GM21576 (cell line): ENCODE results near the gene SCAPER.
"Not testable (repeated sequence)": the region's sequence is repeated elsewhere in the genome, so short reads cannot be mapped to it uniquely, and the experiment has no call there.

Experiments used
- ATAC-seq: cut with Tn5 transposase; IDR thresholded peaks from one replicate; pipeline ENCODE4 v1.9.1; 2021; ENCODE audit warnings: mild to moderate bottlenecking, moderate library complexity; ENCODE audit not compliant: unreplicated experiment

SCAPER gene

DNA sequence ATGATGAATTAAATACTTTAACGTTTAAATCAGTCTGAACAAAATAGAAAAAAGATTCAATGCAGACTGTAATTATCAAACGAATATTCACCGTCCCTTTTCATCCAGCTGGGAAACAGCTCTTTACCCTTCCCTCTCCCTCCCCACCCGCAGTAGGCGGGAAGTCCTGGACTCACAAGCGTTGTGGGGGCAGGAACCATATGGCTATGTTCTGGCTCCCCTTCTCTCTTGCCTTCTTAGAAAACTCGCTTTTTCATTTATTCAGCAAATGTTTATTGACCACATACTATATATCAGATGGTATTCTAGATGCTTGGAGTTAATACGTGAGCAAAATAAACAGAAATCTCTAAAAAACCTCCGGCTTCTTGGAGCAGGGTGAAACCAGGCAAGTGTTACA is 715 bp upstream of the SCAPER start:
- ATAC-seq = no peak

DNA sequence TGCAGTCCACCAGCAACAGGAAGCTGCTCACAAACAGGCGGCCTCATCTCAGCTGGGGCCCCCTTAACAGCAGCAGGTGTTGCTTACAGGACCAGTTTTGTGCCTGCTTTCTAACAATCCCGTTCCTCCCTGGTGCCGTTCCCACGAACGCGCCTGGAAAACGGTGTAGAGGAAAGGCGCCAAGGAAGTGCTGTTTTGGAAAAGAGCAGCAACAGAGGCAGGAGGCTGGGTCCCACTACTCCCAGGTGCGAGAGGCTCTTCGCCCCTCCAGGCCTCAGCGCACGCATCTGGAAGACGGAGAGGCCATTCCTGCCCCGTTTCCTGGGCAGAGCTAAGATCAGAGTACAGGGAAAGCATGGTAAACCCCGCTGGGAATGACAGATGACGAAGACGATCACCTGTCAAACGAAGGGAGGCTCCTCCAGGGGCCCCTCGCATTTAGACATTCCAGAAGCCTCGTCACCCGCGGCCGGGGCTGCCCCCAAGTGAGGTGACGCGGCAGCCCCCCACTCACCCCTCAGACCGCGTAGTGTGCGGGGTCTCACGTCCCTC is 603 bp downstream of the SCAPER start:
- ATAC-seq = peak; percentile 17

DNA sequence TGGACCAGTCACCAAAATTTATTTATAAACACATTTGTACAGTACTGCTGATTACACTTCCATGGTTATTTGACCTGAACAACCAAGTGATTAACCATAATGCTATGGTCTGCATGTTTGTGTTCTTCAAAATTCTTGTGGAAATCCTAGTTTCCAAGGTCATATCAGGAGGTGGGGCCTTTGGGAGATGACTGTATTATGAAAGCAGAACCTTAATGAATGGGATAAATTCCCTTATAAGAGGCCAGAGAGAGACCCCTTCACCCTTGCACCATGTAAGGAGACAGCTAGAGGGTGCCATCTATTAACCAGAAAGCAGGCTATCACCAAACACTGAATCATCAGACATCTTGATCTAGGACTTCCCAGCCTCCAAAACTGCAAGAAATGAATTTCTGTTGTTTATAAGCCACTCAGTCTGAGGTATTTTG is 1.9 kb downstream of the SCAPER start:
- no peak for ATAC-seq

DNA sequence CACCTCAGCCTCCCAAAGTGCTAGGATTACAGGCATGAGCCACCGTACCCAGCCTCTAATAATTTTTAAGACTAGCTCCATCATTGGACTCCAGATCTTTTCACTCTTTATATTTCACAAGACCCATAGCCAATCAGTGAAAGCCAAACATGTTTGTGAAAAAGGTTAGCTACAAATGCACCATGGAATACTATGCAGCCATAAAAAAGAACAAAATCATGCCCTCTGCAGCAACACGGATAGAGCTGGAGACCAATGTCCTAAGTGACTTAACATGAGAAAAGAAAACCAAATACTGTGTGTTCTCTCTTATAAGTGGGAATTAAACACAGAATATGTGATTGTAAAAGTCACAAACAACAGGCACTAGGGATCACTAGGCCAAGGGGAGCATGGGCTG is 3.2 kb downstream of the SCAPER start:
- ATAC-seq = no peak

DNA sequence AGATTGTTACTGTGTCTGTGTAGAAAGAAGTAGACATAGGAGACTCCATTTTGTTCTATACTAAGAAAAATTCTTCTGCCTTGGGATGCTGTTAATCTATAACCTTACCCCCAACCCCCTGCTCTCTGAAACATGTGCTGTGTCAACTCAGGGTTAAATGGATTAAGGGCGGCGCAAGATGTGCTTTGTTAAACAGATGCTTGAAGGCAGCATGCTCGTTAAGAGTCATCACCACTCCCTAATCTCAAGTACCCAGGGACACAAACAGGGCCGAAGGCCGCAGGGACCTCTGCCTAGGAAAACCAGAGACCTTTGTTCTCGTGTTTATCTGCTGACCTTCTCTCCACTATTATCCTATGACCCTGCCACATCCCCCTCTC is 5.2 kb downstream of the SCAPER start:
- ATAC-seq = not testable (repeated sequence)

DNA sequence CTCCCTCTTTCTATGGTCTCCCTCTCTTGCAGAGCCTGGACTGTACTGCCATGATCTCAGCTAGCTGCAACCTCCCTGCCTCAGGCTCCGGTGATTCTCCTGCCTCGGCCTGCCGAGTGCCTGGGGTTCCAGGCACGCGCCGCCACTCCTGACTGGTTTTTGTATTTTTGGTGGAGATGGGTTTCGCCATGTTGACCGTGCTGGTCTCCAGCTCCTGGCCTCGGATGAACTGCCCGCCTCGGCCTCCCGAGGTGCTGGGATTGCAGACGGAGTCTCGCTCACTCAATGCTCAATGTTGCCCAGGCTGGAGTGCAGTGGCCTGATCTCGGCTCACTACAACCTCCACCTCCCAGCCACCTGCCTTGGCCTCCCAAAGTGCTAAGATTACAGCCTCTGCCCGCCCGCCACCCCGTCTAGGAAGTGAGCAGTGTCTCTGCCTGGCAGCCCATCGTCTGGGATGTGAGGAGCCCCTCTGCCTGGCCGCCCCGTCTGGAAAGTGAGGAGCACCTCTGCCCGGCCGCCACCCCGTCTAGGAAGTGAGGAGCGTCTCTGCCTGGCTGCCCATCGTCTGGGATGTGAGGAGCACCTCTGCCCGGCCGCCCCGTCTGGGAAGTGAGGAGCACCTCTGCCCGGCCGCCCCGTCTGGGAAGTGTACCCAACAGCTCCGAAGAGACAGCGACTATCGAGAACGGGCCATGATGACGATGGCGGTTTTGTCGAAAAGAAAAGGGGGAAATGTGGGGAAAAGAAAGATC is 5.8 kb downstream of the SCAPER start:
- not testable (repeated sequence) for ATAC-seq

DNA sequence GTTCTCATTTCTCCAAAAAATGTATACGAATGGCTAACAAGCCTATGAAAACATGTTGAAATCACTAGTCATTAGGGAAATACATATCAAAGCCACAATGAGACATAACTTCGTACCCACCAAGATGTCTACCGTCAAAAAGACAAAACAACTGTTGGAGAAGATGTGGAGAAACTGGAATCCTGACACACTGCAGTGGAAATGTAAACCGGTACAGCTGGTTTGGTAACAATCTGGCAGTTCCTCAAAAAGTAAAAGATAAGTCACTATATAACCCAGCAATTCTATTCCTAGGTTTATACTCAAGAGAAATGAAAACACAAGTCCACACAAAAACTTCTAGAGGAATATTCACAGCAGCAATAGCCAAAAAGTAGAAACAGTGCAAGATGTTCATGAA is 7.0 kb downstream of the SCAPER start:
- ATAC-seq = no peak

DNA sequence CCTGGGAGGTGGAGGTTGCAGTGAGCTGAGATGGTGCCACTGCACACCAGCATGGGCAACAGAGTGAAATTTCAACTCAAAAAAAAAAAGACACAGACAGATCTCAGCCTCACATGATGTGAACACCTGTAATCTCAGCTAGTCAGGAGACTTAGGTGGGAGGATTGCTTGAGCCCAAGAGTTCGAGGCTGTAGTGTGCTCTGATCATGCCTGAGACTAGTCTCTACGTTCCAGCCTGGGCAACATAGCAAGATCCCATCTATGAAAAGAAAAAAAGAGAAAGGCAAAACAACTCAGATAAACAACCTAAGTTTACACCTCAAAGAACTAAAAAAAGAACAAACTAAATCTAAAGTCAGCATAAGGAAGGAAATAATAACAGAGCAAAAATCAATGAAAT is 11.0 kb downstream of the SCAPER start:
- no peak for ATAC-seq

DNA sequence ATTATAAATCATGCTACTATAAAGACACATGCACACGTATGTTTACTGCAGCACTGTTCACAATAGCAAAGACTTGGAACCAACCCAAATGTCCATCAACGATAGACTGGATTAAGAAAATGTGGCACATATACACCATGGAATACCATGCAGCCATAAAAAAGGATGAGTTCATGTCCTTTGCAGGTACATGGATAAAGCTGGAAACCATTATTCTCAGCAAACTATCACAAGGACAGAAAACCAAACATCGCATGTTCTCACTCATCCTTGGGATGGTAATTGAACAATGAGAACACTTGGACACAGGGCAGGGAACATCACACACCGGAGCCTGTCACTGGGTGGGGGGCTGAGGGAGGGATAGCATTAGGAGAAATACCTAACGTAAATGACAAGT is 12.3 kb downstream of the SCAPER start:
- not testable (repeated sequence) for ATAC-seq

DNA sequence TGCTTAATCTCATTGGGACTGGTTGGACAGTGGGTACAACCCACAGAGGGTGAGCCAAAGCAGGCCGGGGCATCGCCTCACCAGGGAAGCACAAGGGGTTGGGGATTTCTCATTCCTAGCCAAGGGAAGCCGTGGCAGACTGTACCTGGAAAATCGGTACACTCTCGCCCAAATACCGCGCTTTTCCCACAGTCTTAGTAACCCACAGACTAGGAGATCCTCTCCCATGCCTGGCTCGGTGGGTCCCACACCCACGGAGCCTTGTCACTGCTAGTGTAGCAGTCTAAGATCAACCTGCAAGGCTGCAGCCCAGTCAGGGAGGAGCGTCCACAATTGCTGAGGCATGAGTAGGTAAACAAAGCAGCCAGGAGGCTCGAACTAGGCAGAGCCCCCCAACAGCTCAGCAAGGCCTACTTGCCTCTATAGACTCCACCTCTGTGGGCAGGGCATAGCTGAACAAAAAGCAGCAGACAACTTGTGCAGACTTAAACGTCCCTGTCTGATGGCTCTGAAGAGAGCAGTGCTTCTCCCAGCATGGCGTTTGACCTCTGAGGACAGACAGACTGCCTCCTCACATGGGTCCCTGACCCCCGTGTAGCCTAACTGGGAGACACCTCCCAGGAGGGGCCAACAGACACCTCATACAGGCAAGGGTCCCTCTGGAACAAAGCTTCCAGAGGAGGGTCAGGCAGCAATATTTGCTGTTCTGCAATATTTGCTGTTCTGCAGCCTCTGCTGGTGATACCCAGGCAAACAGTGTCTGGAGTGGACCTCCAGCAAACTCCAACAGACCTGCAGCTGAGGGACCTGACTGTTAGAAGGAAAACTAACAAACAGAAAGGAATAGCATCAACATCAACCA is 17.6 kb downstream of the SCAPER start:
- ATAC-seq = not testable (repeated sequence)

DNA sequence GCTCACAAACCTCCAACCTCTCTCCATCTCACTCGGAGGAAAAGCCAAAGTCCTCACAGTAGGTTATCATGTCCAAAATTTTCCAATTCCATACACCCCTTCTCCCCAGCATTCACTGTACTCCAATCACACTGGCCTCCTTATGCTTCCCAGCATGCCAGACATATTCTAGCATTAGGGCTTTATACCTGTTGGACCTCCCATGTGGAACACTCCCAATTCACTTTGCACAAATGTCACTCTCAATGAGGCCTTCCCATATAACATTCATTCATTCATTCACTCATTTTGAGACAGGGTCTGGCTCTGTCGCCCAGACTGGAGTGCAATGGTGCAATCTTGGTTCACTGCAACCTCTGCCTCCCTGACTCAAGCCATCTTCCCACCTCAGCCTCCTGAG is 19.9 kb downstream of the SCAPER start:
- no peak for ATAC-seq

DNA sequence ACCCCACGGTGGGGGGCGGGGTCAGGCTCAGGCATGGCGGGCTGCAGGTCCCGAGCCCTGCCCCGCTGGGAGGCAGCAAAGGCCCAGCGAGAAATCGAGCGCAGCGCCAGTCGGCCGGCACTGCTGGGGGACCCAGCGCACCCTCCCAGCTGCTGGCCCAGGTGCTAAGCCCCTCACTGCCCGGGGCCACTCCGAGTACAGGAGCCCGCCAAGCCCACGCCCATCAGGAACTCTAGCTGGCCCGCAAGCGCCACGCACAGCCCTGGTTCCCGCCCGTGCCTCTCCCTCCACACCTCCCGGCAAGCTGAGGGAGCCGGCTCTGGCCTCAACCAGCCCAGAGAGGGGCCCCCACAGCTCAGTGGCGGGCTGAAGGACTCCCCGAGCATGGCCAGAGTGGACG is 29.2 kb downstream of the SCAPER start:
- ATAC-seq = no peak

DNA sequence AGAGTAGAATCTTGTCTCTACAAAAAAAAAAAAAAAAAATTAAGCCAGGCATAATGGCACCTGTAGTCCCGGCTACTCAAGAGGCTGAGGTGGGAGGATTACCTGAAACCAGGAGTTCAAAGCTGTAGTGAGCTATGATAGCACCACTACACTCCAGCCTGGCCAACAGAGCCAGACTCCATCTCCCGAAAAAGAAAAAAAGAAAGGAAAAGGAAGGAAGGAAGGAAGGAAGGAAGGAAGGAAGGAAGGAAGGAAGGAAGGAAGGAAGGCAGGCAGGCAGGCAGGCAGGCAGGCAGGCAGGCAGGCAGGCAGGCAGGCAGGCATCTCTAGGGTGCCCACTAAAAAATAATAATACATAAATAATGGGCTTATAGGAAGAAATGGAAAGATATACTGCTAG is 32.1 kb downstream of the SCAPER start:
- not testable (repeated sequence) for ATAC-seq

DNA sequence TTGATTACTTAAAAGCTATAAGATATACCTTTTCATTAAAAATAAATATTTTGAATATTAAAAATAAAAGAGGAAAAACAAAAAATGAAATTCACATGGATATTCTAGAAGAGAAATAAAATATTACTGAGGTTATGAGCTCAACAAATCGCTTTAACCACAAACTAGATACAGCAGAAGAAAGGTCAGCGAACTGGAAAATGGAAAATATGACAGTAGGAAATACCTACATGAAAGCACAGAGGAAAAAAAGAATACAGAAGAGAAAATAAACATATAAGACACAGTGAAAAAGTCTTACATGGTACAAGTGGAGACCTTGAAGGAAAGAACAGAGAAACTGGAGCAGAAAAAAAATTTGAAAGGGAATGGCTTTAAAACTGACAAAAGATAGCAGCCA is 33.2 kb downstream of the SCAPER start:
- no peak for ATAC-seq

DNA sequence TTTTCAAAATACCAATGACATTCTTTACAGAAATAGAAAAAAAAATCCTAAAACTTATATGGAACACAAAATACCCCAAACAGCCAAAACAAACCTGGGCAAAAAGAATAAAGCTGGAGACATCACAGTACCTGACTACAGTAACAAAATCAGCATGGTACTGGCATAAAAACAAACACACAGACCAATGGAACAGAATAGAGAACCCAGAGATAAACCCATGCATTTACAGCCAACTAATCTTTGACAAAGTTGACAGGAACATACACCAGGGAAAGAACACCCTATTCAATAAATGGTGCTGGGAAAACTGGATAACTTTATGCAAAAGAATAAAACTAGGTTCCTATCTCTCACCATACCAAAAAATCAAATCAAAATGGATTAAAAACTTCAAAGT is 36.4 kb downstream of the SCAPER start:
- ATAC-seq = no peak

DNA sequence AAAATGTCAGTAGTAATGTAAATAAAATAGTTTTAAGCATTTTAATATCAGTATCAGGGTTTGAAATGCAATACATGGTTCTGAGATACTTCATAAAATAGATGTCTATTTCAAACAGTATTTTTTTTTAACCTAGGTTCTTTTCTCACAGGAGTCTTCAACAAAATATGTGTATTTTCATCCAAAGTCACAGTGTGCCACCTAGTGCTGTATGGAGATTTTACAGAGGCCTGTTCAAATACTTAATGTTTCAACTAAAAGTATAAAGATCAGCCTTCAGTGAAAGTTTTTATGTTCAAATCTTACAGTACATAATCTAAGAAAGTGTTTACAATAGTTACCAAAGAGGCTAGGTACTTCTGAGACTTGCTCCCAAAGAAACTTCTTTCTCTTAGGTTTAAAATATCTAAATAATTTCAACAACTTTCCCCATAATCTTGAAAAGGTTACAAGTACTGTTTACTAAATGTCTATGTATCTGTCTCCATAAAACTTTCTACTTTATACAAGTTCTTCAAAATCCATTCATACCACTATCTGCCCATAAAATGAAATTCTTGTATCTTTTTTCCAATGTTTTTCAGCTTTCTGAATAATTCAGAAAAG is 38.3 kb downstream of the SCAPER start:
- ATAC-seq = no peak

DNA sequence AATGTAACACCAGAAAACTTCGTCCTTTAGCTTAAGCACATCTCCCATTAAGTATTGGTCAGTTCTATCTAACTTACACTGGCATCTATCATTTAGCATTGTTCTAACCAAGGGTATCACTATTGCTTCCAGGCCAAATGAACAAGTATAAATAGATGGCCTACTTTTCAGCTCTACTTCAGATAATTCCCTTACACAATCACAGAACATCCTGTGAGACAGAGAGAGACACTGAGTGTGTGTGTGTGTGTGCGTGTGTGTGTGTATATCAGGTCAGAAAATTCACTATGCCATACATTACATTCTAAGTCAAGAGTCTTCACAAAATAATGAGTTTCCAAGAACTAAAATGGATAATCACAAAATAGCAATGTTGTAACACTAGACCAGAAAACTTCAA is 39.1 kb downstream of the SCAPER start:
- no peak for ATAC-seq

DNA sequence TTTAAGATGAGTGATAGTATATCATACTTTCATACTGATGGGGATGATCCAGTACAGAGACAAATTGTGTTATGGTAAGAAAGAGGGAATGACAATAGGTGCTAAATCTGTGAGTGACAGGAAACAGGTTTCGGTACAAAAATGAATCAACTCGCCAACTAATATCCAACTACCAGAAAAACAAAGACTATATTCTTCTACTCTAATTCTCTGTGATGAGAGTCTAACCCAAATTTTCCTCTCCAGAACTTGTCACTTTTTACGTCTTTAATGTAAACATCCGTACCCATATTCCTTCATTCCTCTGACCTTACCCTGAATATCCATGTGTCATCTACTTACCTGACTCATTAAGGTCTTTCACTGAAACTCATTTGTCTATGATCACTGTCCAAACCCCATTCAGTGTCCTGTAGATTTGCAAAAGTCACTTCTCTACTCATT is 39.6 kb downstream of the SCAPER start:
- no peak for ATAC-seq

DNA sequence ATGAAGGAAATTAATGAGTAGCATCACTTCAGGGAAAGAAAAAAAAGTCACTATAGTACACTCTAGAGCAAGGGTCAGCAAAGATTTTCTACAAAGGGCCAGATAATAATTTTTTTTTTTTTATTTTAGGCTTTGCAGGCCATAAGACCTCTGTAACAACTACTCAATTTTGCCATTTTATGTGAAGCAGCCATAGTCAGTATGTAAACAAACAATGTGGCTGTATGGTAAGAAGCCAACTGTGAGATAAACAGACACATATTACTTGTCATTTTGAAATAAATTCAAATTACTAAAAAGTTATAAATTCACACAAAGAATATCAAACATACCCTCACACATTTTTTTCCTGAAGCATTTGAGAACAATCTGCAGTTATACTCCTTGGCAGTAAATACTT is 40.6 kb downstream of the SCAPER start:
- ATAC-seq = no peak

DNA sequence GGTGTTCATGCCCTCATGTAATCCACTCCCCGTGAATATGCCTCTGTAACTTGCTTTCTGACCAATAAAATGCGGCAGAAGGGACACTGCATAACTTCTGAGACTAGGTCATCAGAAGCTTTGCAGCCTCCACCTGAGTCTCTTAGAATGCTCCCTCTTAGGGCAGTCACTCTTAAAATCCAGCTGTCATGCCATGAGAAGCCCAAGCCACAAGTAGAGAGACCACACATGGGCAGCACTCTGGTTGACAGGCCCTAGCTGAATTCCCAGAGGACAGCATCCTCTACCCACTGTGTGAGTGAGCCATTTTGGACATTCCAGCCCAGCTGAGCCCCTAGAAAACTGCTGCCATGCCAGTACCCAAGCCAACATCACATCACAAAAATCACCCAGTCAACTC is 41.4 kb downstream of the SCAPER start:
- no peak for ATAC-seq

DNA sequence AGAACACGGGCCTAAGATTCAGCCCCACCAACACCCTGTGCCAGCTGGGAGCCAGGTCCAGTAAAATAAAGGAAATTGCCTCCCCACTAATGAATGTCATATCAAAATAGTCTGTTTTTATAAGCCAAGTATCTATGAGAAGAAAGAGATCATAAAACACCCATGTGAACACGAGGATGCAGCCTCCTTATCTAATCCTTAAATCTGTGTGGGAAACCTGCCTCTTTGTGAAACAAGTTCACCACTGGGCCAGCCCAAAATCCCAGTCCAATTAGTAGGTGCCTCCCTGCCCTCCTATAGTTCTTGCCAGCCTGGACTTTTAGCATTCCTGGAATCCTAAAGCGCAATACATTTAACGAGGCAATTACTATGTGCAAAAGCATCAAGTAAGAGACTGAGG is 42.0 kb downstream of the SCAPER start:
- ATAC-seq = no peak
